ENCODE measurements around the gene UBXN2A. TPM values are rescaled to one million over a fixed set of nuclear protein-coding genes. Genes with fewer than 3 reads are reported as not detected.
A peak's percentile ranks its signal among the peaks of the same experiment; 100 is the strongest.

The UBXN2A gene
- total RNA-seq, 6 experiments from 2014 or later, result 11.2 to 15.8 (median 13.6) TPM

GRCh38 chr2:24045511-24046508, 105.5 kb downstream of the UBXN2A start:
- Mint-ChIP-seq H3K27ac (no peak overlapping the region), H3K36me3 (ENCODE audit: low read depth) (peaks cover 6% of the 10 kb centered on the region; the same call in 1 of the 2 replicates), H3K4me1 (ENCODE audit: low read depth) (peaks cover 31% of the 10 kb centered on the region), H3K27me3 (ENCODE audit: insufficient read depth) (no peaks in the 10 kb centered on the region; the same call in 1 of the 2 replicates), H3K9me3 (no peaks in the 10 kb centered on the region), H3K4me3 (peak overlapping the region; percentile 96)
- TF ChIP-seq, protein P1, sequence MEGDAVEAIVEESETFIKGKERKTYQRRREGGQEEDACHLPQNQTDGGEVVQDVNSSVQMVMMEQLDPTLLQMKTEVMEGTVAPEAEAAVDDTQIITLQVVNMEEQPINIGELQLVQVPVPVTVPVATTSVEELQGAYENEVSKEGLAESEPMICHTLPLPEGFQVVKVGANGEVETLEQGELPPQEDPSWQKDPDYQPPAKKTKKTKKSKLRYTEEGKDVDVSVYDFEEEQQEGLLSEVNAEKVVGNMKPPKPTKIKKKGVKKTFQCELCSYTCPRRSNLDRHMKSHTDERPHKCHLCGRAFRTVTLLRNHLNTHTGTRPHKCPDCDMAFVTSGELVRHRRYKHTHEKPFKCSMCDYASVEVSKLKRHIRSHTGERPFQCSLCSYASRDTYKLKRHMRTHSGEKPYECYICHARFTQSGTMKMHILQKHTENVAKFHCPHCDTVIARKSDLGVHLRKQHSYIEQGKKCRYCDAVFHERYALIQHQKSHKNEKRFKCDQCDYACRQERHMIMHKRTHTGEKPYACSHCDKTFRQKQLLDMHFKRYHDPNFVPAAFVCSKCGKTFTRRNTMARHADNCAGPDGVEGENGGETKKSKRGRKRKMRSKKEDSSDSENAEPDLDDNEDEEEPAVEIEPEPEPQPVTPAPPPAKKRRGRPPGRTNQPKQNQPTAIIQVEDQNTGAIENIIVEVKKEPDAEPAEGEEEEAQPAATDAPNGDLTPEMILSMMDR (IDR thresholded peaks at IDR 0.05), result no peak
- no peak for DNase-seq

GRCh38 chr2:24046599-24046929, 106.3 kb downstream of the UBXN2A start:
- H3K27ac Mint-ChIP-seq, result no peak overlapping the region
- H3K27me3 Mint-ChIP-seq (ENCODE audit: insufficient read depth), result no peaks in the 10 kb centered on the region; the same call in 1 of the 2 replicates
- H3K9me3 Mint-ChIP-seq, result no peaks in the 10 kb centered on the region
- H3K4me3 Mint-ChIP-seq, result peak overlapping the region; percentile 96
- H3K36me3 Mint-ChIP-seq (ENCODE audit: low read depth), result peaks cover 6% of the 10 kb centered on the region; the same call in 1 of the 2 replicates
- TF ChIP-seq, protein P1 (IDR thresholded peaks at IDR 0.05), result no peak
- no peak for DNase-seq
- H3K4me1 Mint-ChIP-seq (ENCODE audit: low read depth), result peaks cover 31% of the 10 kb centered on the region

DNA sequence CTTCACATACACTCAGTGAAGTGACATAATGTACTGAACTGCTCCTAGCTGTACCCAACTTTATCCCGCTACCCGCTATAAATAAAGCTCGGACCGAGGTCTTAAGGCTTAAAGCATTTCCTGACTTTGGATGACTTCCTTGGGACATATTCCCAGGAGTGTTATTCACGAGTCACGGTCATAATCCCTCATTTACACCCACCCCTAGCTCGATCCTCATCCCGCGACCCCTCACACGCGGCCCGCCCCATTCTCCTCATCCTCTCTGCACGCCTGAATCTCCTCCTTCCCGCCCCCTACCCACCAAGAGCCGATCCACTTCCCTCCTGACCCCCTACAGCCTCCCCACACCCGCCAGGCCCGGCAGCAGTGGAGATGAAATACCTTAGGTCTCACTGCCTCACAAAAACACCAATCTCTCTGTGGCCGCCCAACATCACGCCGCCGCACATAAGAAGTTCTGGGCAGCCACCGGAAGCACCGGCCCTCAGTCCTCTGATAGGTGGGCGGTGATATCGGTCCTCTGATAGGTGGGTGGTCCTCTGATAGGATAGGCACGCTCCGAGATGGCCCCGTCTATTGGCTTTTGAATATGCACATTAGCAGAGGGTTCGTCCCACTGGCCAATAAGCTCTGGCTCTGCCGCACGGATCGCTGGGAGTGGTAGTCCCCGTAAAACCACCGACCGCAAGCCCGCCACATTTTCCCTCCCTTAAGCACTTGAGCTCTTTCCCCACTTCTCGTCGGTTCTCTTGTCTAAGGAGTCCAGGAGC, 106.9 kb downstream of the UBXN2A start, which contains the start of gene WDCP:
Gene WDCP, minus strand, starts transcription at position 462 of the 773 bp plus-strand sequence. CDS start 7,897 bp downstream, outside the sequence.
- TF ChIP-seq, protein P1 (IDR thresholded peaks at IDR 0.05), result no peak
- no peaks in the 10 kb centered on the region; the same call in 1 of the 2 replicates for H3K27me3 Mint-ChIP-seq (ENCODE audit: insufficient read depth)
- H3K36me3 Mint-ChIP-seq (ENCODE audit: low read depth), result peaks cover 6% of the 10 kb centered on the region; the same call in 1 of the 2 replicates
- H3K4me3 Mint-ChIP-seq, result peak within 1 kb of the TSS; percentile 96
- DNase-seq, result peak; percentile 99
- peaks cover 31% of the 10 kb centered on the region for H3K4me1 Mint-ChIP-seq (ENCODE audit: low read depth)
- H3K9me3 Mint-ChIP-seq, result no peaks in the 10 kb centered on the region
- peak within 1 kb of the TSS; percentile 80 for H3K27ac Mint-ChIP-seq

DNA sequence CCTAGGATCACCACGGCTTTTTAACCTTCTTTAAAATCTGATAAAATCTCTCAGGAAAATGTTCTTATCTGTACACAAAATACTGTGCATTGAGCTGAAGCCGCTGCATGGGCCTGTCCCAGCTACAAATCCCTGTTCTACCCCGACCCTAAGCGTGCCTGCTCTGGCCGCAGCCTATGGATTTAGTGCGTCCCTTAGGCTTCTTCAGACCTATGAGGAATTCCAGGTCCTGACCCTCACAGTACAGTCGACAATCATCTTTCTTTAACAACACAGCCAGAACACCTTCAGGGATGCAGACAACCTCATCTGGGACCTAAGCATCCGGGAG, 107.4 kb downstream of the UBXN2A start:
- peaks cover 31% of the 10 kb centered on the region for H3K4me1 Mint-ChIP-seq (ENCODE audit: low read depth)
- peak overlapping the region; percentile 96 for H3K4me3 Mint-ChIP-seq
- no peak for DNase-seq
- H3K36me3 Mint-ChIP-seq (ENCODE audit: low read depth), result peaks cover 6% of the 10 kb centered on the region; the same call in 1 of the 2 replicates
- H3K27me3 Mint-ChIP-seq (ENCODE audit: insufficient read depth), result no peaks in the 10 kb centered on the region; the same call in 1 of the 2 replicates
- TF ChIP-seq, protein P1 (IDR thresholded peaks at IDR 0.05), result no peak
- H3K9me3 Mint-ChIP-seq, result no peaks in the 10 kb centered on the region
- H3K27ac Mint-ChIP-seq, result peak overlapping the region; percentile 51; the same call in 1 of the 2 replicates

GRCh38 chr2:24048769-24049484, 108.7 kb downstream of the UBXN2A start:
- no peak overlapping the region for H3K4me3 Mint-ChIP-seq

More at GRCh38 chr2:24048769-24049484, 108.7 kb downstream of the UBXN2A start:
- no peaks in the 10 kb centered on the region; the same call in 1 of the 2 replicates for H3K27me3 Mint-ChIP-seq (ENCODE audit: insufficient read depth)
- no peaks in the 10 kb centered on the region for H3K9me3 Mint-ChIP-seq
- no peaks in the 10 kb centered on the region for H3K36me3 Mint-ChIP-seq (ENCODE audit: low read depth)
- peaks cover 26% of the 10 kb centered on the region for H3K4me1 Mint-ChIP-seq (ENCODE audit: low read depth)
- no peak for DNase-seq
- TF ChIP-seq, protein P1 (IDR thresholded peaks at IDR 0.05), result no peak
- H3K27ac Mint-ChIP-seq, result no peak overlapping the region; the same call in 1 of the 2 replicates
